Effector memory CD4-positive, alpha-beta T cell (primary cell): ENCODE results near the gene MEGF11.
"Not testable (repeated sequence)": the region's sequence is repeated elsewhere in the genome, so short reads cannot be mapped to it uniquely, and the experiment has no call there.

Experiments used
- DNase-seq, 3 donors: peaks; one replicate each; pipeline ENCODE4 v3.0.0-alpha.2; 2020
- H3K27ac ChIP-seq: 2 replicates; pipeline ENCODE4 v1.7.0; 2013; ENCODE audit warnings: mild to moderate bottlenecking, low read length, moderate library complexity; ENCODE audit not compliant: insufficient read depth, poor library complexity, severe bottlenecking
- H3K27me3 ChIP-seq: replicated peaks from 2 replicates; pipeline ENCODE4 v1.7.0; 2013; ENCODE audit warnings: mild to moderate bottlenecking, low read length; ENCODE audit not compliant: insufficient read depth, control insufficient read depth, poor library complexity, severe bottlenecking
- H3K36me3 ChIP-seq: 2 replicates; pipeline ENCODE4 v1.7.0; 2013; ENCODE audit warnings: mild to moderate bottlenecking, low read length, moderate library complexity; ENCODE audit not compliant: control insufficient read depth, insufficient read depth
- H3K4me1 ChIP-seq: 2 replicates; pipeline ENCODE4 v1.7.0; 2013; ENCODE audit warnings: low read length, mild to moderate bottlenecking; ENCODE audit not compliant: control insufficient read depth, insufficient read depth, poor library complexity, severe bottlenecking
- H3K4me3 ChIP-seq: 2 replicates; pipeline ENCODE4 v1.7.0; 2013; ENCODE audit warnings: low read length, low read depth, mild to moderate bottlenecking; ENCODE audit not compliant: insufficient read depth, poor library complexity, severe bottlenecking
- H3K9me3 ChIP-seq: 2 replicates; pipeline ENCODE4 v1.7.0; 2013; ENCODE audit warnings: mild to moderate bottlenecking, low read length, moderate library complexity; ENCODE audit not compliant: control insufficient read depth

Gene MEGF11

DNA sequence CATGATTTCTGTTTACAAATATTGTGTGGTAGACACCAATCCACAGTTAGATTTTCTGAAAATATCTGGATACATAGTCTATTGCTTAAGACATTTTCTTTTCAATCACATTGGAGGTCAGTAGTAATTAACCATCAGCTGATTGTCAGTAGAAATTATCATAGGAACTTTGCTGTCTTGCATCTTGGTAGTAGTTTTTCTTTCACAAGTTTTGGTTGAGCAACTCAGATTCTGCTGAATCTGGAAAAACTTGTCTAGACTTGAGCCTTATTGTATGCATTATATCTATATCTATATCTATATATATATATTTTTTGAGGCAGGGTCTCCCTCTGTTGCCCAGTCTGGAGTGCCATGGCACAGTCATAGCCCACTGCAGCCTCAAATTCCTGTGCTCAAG, 380.3 kb downstream of the MEGF11 start:
- H3K4me3 ChIP-seq = no peak overlapping the region
- H3K36me3 ChIP-seq = peaks cover 8% of the 10 kb centered on the region
- no peak overlapping the region for H3K27ac ChIP-seq
- H3K4me1 ChIP-seq = no peaks in the 10 kb centered on the region
- DNase-seq = no peak
- no peaks in the 10 kb centered on the region for H3K27me3 ChIP-seq
- no peaks in the 10 kb centered on the region for H3K9me3 ChIP-seq

DNA sequence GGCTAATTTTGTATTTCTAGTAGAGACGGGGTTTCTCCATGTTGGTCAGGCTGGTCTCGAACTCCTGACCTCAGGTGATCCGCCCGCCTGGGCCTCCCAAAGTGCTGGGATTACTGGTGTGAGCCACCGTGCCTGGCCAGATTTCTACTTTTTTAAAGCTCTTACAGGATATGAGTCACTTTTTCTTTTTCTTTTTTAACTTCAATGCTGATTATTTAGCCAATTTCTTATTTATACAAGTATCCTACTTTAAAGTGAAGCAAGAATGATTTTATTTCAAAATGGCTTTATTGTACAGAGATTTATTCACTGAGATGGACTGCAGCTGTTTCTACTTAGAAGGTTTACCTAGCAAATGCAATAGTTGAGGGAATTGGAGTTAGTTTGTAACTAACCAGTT, 381.0 kb downstream of the MEGF11 start:
- not testable (repeated sequence) for H3K27me3 ChIP-seq, DNase-seq, H3K4me1 ChIP-seq, H3K36me3 ChIP-seq, H3K27ac ChIP-seq, H3K9me3 ChIP-seq, H3K4me3 ChIP-seq

DNA sequence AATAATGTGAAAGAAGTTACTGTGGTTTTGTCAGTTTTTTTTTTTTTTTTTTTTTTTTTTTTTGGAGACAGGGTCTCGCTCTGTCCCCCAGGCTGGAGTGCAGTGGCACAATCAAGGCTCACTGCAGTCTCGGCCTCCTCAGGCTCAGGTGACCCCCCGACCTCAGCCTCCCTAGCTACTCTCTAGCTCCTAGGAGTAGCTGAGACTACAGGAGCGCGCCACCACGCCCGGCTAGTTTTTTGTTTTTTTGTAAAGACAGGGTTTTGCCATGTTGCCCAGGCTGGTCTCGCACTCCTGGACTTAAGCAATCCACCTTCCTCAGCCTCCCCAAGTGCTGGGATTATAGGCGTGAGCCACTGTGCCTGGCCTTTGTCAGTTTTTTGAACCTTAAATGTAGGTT, 381.7 kb downstream of the MEGF11 start:
- not testable (repeated sequence) for H3K9me3 ChIP-seq, H3K4me3 ChIP-seq, DNase-seq, H3K4me1 ChIP-seq, H3K27ac ChIP-seq, H3K27me3 ChIP-seq, H3K36me3 ChIP-seq

DNA sequence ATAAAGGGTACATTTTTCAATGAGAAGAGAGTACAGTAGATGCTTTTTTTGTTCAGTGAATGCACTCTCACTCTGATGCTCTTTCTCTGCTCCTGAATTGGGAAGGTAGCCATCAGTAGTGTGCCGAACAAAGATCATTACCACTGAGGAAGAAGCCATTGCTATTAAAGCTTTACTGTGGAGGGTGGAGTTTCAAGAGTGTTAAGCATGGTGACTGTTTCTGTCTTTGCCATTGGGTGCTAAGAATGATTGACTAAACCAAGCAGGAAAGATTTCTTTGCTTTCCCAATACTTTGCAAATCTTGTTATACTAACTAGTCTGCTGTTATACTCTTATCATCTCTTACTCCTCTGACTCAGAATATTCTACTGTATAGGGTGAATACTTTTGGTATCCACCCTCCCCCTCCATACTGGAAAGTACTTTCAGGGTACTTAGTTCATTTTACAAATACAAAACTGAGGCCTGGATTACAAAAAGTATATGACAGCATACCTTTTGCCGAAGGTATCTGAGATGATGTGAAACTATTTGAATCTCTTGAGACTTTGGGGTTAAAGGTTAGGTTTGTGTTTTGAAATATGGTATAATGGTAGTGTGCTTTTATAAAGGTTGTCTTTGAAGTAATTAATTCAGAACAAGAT, 382.5 kb downstream of the MEGF11 start:
- no peaks in the 10 kb centered on the region for H3K27me3 ChIP-seq
- no peaks in the 10 kb centered on the region for H3K4me1 ChIP-seq
- H3K4me3 ChIP-seq = peak overlapping the region; percentile 91
- H3K9me3 ChIP-seq = no peaks in the 10 kb centered on the region
- H3K36me3 ChIP-seq = no peaks in the 10 kb centered on the region
- peak overlapping the region; percentile 94 for H3K27ac ChIP-seq
- no peak for DNase-seq

DNA sequence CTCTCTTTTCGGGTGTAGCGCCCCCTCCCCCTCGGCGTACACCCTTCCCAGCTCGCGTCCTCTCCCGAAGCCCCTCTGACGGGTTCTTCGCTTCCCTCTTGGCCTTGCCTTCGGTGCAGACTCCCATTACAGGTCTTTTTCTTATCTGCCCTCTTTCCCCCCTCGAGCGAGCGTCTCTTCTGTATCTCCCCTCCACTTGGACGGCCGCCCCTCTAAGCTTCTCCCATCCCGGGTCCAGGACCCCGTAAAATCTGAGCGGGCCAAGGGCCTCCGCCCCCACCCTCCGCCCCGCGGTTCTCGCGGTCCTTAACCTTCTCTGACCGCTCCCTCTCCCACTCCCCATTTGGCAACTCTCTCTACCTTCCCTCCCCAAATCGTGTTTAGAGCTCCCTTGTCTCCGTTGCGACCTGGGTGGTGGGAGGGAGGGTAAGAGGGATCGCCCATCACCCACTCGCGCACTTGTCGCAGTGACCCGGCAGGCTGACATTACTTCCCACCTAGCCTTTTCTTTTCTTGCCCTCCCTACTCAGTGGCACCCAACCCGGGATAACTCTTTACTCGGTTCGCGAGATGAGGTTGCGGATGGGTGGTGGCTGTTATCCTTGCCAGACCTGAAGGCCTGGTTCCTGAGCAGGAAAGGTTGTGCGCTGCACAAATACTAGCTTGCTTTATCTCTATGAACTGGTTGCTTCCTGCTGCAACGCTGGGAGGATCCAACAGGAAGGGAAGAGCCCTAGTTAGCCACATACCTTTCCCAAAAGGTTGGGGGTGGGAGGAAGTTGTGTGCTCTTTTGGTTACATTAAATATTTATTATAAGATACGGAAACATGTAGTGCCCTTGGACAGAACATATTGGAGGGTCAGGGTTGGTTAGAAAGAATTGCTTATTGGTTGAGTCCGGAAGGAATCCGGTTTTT, 383.3 kb downstream of the MEGF11 start:
- Histone ChIP-seq H3K4me3 (peak overlapping the region; percentile 91), H3K9me3 (no peaks in the 10 kb centered on the region), H3K36me3 (no peaks in the 10 kb centered on the region), H3K27ac (peak overlapping the region; percentile 94), H3K4me1 (no peaks in the 10 kb centered on the region), H3K27me3 (no peaks in the 10 kb centered on the region)
- no peak for DNase-seq

DNA sequence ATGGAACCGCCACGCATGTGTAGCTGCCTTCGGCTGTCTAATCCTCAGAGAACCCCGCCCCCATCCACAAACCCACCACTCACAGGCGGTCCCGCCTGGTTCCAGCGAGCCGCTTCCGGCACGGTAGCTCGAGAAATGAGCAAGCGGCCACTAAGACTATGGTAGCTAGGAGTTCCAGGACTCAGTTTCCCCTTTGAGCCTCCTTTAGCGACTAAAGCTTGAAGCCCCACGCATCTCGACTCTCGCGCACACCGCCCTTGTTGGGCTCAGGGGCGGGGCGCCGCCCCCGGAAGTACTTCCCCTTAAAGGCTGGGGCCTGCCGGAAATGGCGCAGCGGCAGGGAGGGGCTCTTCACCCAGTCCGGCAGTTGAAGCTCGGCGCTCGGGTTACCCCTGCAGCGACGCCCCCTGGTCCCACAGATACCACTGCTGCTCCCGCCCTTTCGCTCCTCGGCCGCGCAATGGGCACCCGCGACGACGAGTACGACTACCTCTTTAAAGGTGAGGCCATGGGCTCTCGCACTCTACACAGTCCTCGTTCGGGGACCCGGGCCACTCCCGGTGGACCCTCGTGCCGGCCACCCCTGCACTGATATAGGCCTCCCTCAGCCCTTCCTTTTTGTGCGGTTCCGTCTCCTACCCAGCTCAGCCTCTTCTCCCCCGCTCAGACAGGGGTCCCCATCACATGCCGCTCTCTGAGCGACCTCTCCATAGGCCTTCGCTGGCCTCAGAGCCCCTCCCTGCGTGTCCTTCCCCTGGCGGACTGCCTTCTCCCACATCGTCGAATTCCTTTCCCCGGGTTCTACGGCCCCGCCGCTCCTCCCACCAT, 384.2 kb downstream of the MEGF11 start, which contains the start of gene RAB11A:
TSS of gene RAB11A (plus strand) at position 366 of the 828 bp plus-strand sequence. CDS start at position 461, 95 bp downstream.
- H3K27me3 ChIP-seq = no peaks in the 10 kb centered on the region
- H3K27ac ChIP-seq = peak within 1 kb of the TSS; percentile 94
- peak; percentile 89 to 92 (median 91) for DNase-seq
- no peaks in the 10 kb centered on the region for H3K4me1 ChIP-seq
- H3K4me3 ChIP-seq = peak within 1 kb of the TSS; percentile 91
- no peaks in the 10 kb centered on the region for H3K36me3 ChIP-seq
- no peaks in the 10 kb centered on the region for H3K9me3 ChIP-seq

DNA sequence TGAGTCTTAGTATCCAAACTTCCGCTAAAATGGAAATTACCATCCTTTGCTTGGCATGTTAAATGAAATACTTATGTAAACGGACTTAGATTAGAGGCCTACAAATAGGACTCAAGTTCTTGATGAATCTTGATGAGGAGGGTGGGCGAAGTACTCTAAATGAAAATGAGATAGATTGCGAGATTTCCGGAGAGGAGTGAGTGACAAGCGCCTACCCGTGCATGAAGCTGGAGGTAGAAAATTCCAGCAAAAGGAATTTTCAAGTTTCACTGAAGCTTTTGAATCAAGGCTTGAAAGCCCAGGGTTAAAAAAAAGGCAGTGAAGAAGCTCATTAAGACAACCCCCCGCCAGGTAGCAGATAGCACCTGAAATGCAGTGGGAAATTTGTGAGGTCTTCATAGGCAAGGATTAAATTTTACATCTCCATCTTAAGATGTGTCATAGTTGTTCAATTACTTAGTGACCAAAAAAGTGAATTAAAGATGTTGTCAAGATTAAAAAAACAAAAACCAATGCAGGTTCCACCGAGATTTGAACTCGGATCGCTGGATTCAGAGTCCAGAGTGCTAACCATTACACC, 384.9 kb downstream of the MEGF11 start:
- no peaks in the 10 kb centered on the region for H3K27me3 ChIP-seq
- DNase-seq = no peak
- H3K9me3 ChIP-seq = no peaks in the 10 kb centered on the region
- H3K4me3 ChIP-seq = peak overlapping the region; percentile 91
- no peaks in the 10 kb centered on the region for H3K4me1 ChIP-seq
- H3K27ac ChIP-seq = peak overlapping the region; percentile 94
- H3K36me3 ChIP-seq = no peaks in the 10 kb centered on the region

DNA sequence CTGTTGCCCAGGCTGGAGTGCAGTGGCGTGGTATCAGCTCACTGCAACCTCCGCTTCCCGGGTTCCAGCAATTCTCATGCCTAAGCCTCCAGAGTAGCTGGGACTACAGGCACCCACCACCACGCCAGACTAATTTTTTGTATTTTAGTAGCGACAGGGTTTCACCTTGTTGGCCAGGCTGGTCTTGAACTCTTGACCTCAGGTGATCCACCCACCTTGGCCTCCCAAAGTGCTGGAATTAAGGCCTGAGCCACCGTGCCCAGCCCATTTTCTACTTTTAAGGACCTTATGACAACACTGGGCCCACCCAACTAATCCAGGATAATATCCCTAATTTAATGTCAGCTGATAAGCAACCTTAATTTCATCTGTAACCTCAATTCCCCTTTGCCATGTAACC, 385.6 kb downstream of the MEGF11 start:
- DNase-seq, H3K4me1 ChIP-seq, H3K9me3 ChIP-seq, H3K27ac ChIP-seq, H3K4me3 ChIP-seq, H3K27me3 ChIP-seq, H3K36me3 ChIP-seq: not testable (repeated sequence)

DNA sequence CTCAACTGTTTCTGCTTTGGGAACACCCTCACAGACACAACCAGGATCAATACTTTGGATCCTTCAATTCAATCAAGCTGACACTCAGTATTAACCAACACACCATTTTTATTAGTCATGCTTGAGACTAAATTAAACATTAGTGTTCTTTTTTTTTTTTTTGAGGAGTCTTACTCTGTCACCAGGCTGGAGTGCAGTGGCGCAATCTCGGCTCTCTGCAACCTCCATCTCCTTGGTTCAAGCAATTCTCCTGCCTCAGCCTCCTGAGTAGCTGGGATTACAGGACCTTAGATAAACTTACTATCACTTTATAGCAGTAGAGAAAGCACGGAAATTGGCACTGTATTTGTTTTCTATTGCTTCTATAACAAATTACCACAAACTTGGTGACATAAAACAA, 386.3 kb downstream of the MEGF11 start:
- no peak overlapping the region for H3K4me3 ChIP-seq
- H3K27me3 ChIP-seq = no peaks in the 10 kb centered on the region
- H3K36me3 ChIP-seq = no peaks in the 10 kb centered on the region
- H3K4me1 ChIP-seq = no peaks in the 10 kb centered on the region
- no peak for DNase-seq
- H3K9me3 ChIP-seq = no peaks in the 10 kb centered on the region
- H3K27ac ChIP-seq = no peak overlapping the region
